ENCODE data around the gene DHCR24. TPM values are rescaled to one million over a fixed set of nuclear protein-coding genes. Genes with fewer than 3 reads are reported as not detected.

DHCR24 gene
- total and polyA plus RNA-seq, 2 donors (not counting 3 experiments of a cell fraction or from before 2014, with no cell fraction given): 223 to 239 TPM

DNA sequence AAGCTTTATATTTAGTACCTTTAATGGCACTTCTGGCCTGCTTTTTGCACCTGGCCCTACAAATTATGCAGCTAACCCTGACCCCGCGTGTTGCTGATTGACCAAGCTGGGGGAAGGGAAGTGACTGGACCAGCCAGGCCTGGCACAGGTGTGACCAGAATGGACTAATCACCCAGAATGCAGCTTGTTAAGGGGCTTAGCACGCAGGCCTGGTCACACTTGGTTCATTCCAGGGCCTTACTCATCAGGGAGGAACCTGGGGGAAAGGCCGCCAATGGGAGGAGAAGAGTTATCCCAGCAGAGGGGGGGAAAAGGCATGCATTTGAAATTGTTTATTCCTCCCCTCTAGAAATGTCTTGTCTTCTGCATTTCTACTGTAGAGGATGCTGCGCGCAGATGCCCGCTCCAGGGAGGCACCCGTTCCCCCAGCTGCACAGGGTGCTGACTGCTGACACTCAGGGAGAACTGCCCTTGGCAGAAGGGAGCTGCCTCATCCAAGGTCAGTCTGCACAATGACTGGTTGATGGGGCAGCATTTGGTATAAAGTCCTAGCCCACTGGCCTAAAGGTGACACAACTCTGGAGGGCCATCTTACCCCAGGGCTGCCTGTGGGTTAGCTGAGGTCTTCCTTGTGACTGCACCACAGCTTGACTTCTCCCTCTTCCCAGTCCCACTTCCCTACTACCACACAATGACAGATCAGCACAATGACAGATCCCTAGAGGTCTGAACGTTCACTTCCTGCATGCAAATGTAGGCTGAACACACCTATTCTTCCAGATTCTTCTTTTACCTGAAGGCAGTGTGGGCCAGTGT is 29.0 kb downstream of the DHCR24 start:
- peaks cover 2% of the 10 kb centered on the region for H4K20me1 ChIP-seq (replicated peaks; ENCODE audit: control insufficient read depth, extremely low read depth, insufficient read depth, low read length)
- H3K4me3 ChIP-seq (replicated peaks in 1 of 3; ENCODE audit: insufficient read depth in 1 of 3, low read depth in 1 of 3, low read length in 3 of 3): no peak overlapping the region
- ChIA-PET CTCF (interaction anchor here (0.9 kb wide), 1 partner anchor 18 kb away, joined by 3 read pairs; no protein-coding TSS in a partner anchor), POLR2A (no interaction called here)
- dilution Hi-C loops (cut with MboI; ENCODE audit: extremely low pct_ligation_motif_present, low sequenced_read_pairs): no loop called here
- no peaks in the 10 kb centered on the region for H3K9me1 ChIP-seq (replicated peaks; ENCODE audit: control insufficient read depth, extremely low read depth, insufficient read depth, low read length)
- H3K9ac ChIP-seq (replicated peaks; ENCODE audit: extremely low read depth, insufficient read depth, low read length): no peak overlapping the region
- no peak overlapping the region for H2AFZ ChIP-seq (ENCODE audit: low read depth, low read length)
- H3K9me3 ChIP-seq (replicated peaks; ENCODE audit: control insufficient read depth, insufficient read depth, low read length): no peaks in the 10 kb centered on the region
- DNase-seq (ENCODE audit: low read depth, low spot score) (no peak), FAIRE-seq (no peak)
- H3K4me1 ChIP-seq (ENCODE audit: control insufficient read depth, extremely low read depth, insufficient read depth, low read length): peaks cover 7% of the 10 kb centered on the region
- BruUV-seq (replicated peaks): no TSS peak
- H3K79me2 ChIP-seq (ENCODE audit: control insufficient read depth, insufficient read depth, low read length): no peaks in the 10 kb centered on the region
- H3K27me3 ChIP-seq (ENCODE audit: control insufficient read depth in 2 of 2, insufficient read depth in 2 of 2, low read length in 2 of 2): no peaks in the 10 kb centered on the region
- H3K36me3 ChIP-seq (ENCODE audit: control insufficient read depth in 2 of 2, extremely low read depth in 1 of 2, insufficient read depth in 2 of 2, low read length in 2 of 2): peaks cover 19 to 21% of the 10 kb centered on the region in 2 experiments
- H3K27ac ChIP-seq (ENCODE audit: insufficient read depth, low read depth, low read length): no peak overlapping the region
- TF ChIP-seq GATA2 (IDR thresholded peaks at IDR 0.05; ENCODE audit: insufficient read depth, insufficient read length, low read depth, low read length) (no peak), FOS (IDR thresholded peaks at IDR 0.05; ENCODE audit: borderline replicate concordance, insufficient read depth, low read length) (no peak), POLR2AphosphoS5 (IDR thresholded peaks at IDR 0.05; ENCODE audit: insufficient read depth, low read depth, low read length) (no peak), MYC (IDR thresholded peaks at IDR 0.05; ENCODE audit: low read depth, low read length) (no peak), JUN (IDR thresholded peaks at IDR 0.05; ENCODE audit: borderline replicate concordance, insufficient read depth, insufficient read length, low read depth) (no peak), EZH2 (IDR thresholded peaks at IDR 0.05; ENCODE audit: borderline replicate concordance, low read depth, low read length, severe bottlenecking) (no peak), POLR2A (IDR thresholded peaks at IDR 0.05; ENCODE audit: low read depth, low read length) (no peak)
- TF ChIP-seq, protein P1, sequence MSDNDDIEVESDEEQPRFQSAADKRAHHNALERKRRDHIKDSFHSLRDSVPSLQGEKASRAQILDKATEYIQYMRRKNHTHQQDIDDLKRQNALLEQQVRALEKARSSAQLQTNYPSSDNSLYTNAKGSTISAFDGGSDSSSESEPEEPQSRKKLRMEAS (IDR thresholded peaks at IDR 0.05; ENCODE audit: insufficient read depth, insufficient read length): no peak
- TF ChIP-seq, protein P2, sequence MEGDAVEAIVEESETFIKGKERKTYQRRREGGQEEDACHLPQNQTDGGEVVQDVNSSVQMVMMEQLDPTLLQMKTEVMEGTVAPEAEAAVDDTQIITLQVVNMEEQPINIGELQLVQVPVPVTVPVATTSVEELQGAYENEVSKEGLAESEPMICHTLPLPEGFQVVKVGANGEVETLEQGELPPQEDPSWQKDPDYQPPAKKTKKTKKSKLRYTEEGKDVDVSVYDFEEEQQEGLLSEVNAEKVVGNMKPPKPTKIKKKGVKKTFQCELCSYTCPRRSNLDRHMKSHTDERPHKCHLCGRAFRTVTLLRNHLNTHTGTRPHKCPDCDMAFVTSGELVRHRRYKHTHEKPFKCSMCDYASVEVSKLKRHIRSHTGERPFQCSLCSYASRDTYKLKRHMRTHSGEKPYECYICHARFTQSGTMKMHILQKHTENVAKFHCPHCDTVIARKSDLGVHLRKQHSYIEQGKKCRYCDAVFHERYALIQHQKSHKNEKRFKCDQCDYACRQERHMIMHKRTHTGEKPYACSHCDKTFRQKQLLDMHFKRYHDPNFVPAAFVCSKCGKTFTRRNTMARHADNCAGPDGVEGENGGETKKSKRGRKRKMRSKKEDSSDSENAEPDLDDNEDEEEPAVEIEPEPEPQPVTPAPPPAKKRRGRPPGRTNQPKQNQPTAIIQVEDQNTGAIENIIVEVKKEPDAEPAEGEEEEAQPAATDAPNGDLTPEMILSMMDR (IDR thresholded peaks at IDR 0.05; ENCODE audit: extremely low read depth in 1 of 2, insufficient read depth in 1 of 2, low read depth in 1 of 2, low read length in 2 of 2): no peak
- H3K4me2 ChIP-seq (ENCODE audit: insufficient read depth, low read length): no peak overlapping the region
- intact Hi-C loops (cut with micrococcal nuclease): no loop called here

Data from endothelial cell of umbilical vein (primary cell).